Measurements from ENCODE around the gene ADAM19. TPM values are rescaled to one million over a fixed set of nuclear protein-coding genes. Genes with fewer than 3 reads are reported as not detected.

Gene ADAM19
- polyA plus RNA-seq, 1 donor from 2014 or later: 9.9 TPM

DNA sequence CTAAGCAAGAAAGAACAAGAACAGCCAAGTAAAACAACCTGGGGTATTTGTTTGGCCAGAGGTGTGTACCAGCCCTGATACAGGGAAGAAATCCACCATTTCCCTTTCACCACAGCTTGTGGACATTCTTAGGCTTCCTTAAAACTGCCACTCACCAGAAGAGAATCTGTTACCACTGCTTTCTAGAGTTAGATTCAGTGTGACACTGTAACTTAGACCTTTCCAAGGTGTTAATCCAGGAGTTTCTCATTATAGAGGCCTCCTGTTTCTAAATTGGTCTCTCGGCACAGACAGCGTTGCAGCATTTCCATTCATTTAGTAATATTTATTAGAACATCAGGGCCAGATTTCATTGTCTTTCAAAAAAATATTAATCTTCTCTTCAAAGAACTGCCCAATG is 60.6 kb downstream of the ADAM19 start:
- no peak overlapping the region for H3K27ac ChIP-seq (ENCODE audit: low read length)
- no peak overlapping the region for H3K9ac ChIP-seq (ENCODE audit: low read length)
- H3K79me2 ChIP-seq (replicated peaks; ENCODE audit: insufficient read depth, low read length): no peaks in the 10 kb centered on the region
- no peak overlapping the region for H3K4me3 ChIP-seq (ENCODE audit: low read length)
- H3F3A ChIP-seq (ENCODE audit: insufficient read depth, low read length, poor library complexity, severe bottlenecking): no peaks in the 10 kb centered on the region
- no peaks in the 10 kb centered on the region for H3K9me2 ChIP-seq (ENCODE audit: insufficient read depth, low read length)
- no peak overlapping the region for H3K4me2 ChIP-seq (ENCODE audit: low read length)
- no peaks in the 10 kb centered on the region for H3K9me3 ChIP-seq (ENCODE audit: low read length)
- TF ChIP-seq, protein P1, sequence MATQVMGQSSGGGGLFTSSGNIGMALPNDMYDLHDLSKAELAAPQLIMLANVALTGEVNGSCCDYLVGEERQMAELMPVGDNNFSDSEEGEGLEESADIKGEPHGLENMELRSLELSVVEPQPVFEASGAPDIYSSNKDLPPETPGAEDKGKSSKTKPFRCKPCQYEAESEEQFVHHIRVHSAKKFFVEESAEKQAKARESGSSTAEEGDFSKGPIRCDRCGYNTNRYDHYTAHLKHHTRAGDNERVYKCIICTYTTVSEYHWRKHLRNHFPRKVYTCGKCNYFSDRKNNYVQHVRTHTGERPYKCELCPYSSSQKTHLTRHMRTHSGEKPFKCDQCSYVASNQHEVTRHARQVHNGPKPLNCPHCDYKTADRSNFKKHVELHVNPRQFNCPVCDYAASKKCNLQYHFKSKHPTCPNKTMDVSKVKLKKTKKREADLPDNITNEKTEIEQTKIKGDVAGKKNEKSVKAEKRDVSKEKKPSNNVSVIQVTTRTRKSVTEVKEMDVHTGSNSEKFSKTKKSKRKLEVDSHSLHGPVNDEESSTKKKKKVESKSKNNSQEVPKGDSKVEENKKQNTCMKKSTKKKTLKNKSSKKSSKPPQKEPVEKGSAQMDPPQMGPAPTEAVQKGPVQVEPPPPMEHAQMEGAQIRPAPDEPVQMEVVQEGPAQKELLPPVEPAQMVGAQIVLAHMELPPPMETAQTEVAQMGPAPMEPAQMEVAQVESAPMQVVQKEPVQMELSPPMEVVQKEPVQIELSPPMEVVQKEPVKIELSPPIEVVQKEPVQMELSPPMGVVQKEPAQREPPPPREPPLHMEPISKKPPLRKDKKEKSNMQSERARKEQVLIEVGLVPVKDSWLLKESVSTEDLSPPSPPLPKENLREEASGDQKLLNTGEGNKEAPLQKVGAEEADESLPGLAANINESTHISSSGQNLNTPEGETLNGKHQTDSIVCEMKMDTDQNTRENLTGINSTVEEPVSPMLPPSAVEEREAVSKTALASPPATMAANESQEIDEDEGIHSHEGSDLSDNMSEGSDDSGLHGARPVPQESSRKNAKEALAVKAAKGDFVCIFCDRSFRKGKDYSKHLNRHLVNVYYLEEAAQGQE (IDR thresholded peaks at IDR 0.05; ENCODE audit: borderline replicate concordance): no peak
- no peak for TF ChIP-seq POLR2AphosphoS5 (IDR thresholded peaks at IDR 0.05)
- no peak for TF ChIP-seq RAD21 (conservative IDR thresholded peaks at IDR 0.05)
- no peak for TF ChIP-seq EP300 (conservative IDR thresholded peaks at IDR 0.05; ENCODE audit: poor library complexity, severe bottlenecking)
- no peak for TF ChIP-seq MXI1 (conservative IDR thresholded peaks at IDR 0.05; ENCODE audit: poor library complexity, severe bottlenecking)
- TF ChIP-seq TAF1 (IDR thresholded peaks at IDR 0.05; ENCODE audit: low read depth): no peak
- no peak for TF ChIP-seq EZH2 (IDR thresholded peaks at IDR 0.05; ENCODE audit: borderline replicate concordance, insufficient read depth, low read length, poor library complexity, severe bottlenecking)
- TF ChIP-seq, protein P2, sequence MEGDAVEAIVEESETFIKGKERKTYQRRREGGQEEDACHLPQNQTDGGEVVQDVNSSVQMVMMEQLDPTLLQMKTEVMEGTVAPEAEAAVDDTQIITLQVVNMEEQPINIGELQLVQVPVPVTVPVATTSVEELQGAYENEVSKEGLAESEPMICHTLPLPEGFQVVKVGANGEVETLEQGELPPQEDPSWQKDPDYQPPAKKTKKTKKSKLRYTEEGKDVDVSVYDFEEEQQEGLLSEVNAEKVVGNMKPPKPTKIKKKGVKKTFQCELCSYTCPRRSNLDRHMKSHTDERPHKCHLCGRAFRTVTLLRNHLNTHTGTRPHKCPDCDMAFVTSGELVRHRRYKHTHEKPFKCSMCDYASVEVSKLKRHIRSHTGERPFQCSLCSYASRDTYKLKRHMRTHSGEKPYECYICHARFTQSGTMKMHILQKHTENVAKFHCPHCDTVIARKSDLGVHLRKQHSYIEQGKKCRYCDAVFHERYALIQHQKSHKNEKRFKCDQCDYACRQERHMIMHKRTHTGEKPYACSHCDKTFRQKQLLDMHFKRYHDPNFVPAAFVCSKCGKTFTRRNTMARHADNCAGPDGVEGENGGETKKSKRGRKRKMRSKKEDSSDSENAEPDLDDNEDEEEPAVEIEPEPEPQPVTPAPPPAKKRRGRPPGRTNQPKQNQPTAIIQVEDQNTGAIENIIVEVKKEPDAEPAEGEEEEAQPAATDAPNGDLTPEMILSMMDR (IDR thresholded peaks at IDR 0.05; ENCODE audit: poor library complexity, severe bottlenecking): no peak
- TF ChIP-seq SMC3 (conservative IDR thresholded peaks at IDR 0.05; ENCODE audit: poor library complexity): no peak
- no peaks in the 10 kb centered on the region for H3K27me3 ChIP-seq (ENCODE audit: insufficient read depth, low read depth, low read length)
- H4K20me1 ChIP-seq (ENCODE audit: insufficient read depth): no peaks in the 10 kb centered on the region
- H2AFZ ChIP-seq (ENCODE audit: low read depth, low read length): no peak overlapping the region
- peaks cover 12% of the 10 kb centered on the region for H3K36me3 ChIP-seq (ENCODE audit: insufficient read depth, low read length)

DNA sequence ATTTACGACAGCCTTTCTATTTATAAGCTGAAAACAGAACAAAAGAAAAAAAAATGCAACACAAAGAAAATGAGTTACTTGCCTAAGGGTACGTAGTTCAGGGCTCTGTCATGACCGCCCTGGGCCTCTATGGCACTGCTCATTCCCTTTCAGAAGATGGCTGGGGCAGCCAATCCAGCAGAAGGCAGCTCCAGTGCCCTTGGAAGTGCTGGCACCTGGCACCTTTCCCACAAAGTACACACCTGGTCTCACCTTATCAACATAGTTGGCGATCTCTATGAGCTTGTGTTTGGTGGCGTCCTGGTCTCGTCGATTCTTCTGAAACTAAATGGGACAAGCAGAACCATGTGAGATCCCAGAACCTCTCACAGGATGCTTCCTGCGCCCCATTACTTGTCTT is 62.4 kb downstream of the ADAM19 start:
- Histone ChIP-seq H3K4me3 (ENCODE audit: low read length) (no peak overlapping the region), H3K79me2 (replicated peaks; ENCODE audit: insufficient read depth, low read length) (no peaks in the 10 kb centered on the region), H3K36me3 (ENCODE audit: insufficient read depth, low read length) (peaks cover 12% of the 10 kb centered on the region), H3K4me2 (ENCODE audit: low read length) (no peak overlapping the region), H3K9me3 (ENCODE audit: low read length) (no peaks in the 10 kb centered on the region), H3K27me3 (ENCODE audit: insufficient read depth, low read depth, low read length) (no peaks in the 10 kb centered on the region), H3K9me2 (ENCODE audit: insufficient read depth, low read length) (no peaks in the 10 kb centered on the region), H4K20me1 (ENCODE audit: insufficient read depth) (no peaks in the 10 kb centered on the region), H3K9ac (ENCODE audit: low read length) (no peak overlapping the region), H2AFZ (ENCODE audit: low read depth, low read length) (no peak overlapping the region), H3F3A (ENCODE audit: insufficient read depth, low read length, poor library complexity, severe bottlenecking) (no peaks in the 10 kb centered on the region), H3K27ac (ENCODE audit: low read length) (no peak overlapping the region)
- TF ChIP-seq POLR2AphosphoS5 (IDR thresholded peaks at IDR 0.05) (no peak), EZH2 (IDR thresholded peaks at IDR 0.05; ENCODE audit: borderline replicate concordance, insufficient read depth, low read length, poor library complexity, severe bottlenecking) (no peak), SMC3 (conservative IDR thresholded peaks at IDR 0.05; ENCODE audit: poor library complexity) (no peak), MXI1 (conservative IDR thresholded peaks at IDR 0.05; ENCODE audit: poor library complexity, severe bottlenecking) (no peak), TAF1 (IDR thresholded peaks at IDR 0.05; ENCODE audit: low read depth) (no peak), RAD21 (conservative IDR thresholded peaks at IDR 0.05) (no peak), EP300 (conservative IDR thresholded peaks at IDR 0.05; ENCODE audit: poor library complexity, severe bottlenecking) (no peak)
- TF ChIP-seq, protein P2 (IDR thresholded peaks at IDR 0.05; ENCODE audit: poor library complexity, severe bottlenecking): no peak
- TF ChIP-seq, protein P1 (IDR thresholded peaks at IDR 0.05; ENCODE audit: borderline replicate concordance): no peak
